HG03439 (cell line): ENCODE results near the gene ZSWIM3.
"Not testable (repeated sequence)": the region's sequence is repeated elsewhere in the genome, so short reads cannot be mapped to it uniquely, and the experiment has no call there.

ENCODE experiments used
- ATAC-seq: cut with Tn5 transposase; IDR thresholded peaks from one replicate; pipeline ENCODE4 v1.9.1; 2021; ENCODE audit warnings: mild to moderate bottlenecking, moderate library complexity; ENCODE audit not compliant: unreplicated experiment

The ZSWIM3 gene

GRCh38 chr20:45888681-45889080, 31.3 kb downstream of the ZSWIM3 start:
- no peak for ATAC-seq

- peak; percentile 4 for ATAC-seq
Measured at GRCh38 chr20:45890077-45890984, 32.9 kb downstream of the ZSWIM3 start.

GRCh38 chr20:45890985-45891983, 33.9 kb downstream of the ZSWIM3 start, which contains the start of the genes CTSA and NEURL2:
Gene CTSA, plus strand, starts transcription at chr20:45891335. Its CDS starts 234 bp downstream, at chr20:45891569.
Gene NEURL2, minus strand, starts transcription at chr20:45891208. Its CDS starts 217 bp downstream, at chr20:45890991.
- ATAC-seq, result peak; percentile 72

- ATAC-seq, result no peak
Measured at GRCh38 chr20:45892049-45892825, 34.8 kb downstream of the ZSWIM3 start.

DNA sequence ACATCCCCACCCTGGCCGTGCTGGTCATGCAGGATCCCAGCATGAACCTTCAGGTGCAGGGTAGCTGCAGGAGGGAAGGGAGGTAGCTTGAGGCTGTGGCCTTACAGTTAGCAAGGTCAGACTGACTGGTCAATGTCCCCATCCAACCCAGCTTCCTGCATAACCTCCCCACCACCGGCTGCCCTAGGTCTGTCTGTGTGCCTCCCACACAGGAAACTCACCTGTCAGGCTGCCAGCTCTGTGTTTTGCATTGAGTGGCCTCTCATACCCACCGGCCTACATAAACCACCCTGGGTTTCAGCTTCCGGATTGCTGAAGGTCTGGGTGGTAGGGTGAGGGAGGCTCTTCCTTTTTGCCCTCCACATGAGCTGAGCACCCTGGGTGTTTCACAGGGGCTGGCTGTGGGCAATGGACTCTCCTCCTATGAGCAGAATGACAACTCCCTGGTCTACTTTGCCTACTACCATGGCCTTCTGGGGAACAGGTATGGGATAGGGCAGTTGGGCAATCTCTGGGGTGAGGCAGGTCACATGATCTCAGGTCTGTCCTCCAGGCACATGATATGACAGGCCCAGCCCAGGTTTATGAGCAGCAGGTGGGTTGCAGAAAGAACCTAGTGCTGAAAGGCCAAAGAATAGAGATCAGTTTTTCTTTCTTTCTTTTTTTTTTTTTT, 35.5 kb downstream of the ZSWIM3 start:
- no peak for ATAC-seq

- no peak for ATAC-seq
Measured at GRCh38 chr20:45893831-45894230, 36.4 kb downstream of the ZSWIM3 start.

- ATAC-seq, result no peak
Measured at GRCh38 chr20:45894797-45895196, 37.4 kb downstream of the ZSWIM3 start.

GRCh38 chr20:45896641-45897161, 39.3 kb downstream of the ZSWIM3 start:
- no peak for ATAC-seq

DNA sequence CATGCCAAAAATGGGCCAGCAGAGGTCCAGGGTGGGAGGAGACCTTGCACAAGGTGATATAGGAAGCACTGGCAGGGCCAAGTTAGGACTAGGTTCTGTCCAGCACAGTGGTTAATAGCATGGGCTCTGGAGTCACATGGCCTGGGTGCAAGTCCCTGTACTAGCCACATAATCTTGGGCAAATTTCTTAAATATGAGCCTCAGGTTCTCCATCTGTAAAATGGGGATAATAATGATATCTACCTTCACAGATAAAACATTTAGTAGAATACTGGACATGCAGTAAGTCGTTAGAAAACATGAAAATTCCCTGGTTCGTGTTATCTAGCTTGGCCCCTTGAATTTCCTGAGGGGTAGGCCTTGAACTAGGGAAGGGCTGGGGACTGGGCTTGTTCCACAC, 39.9 kb downstream of the ZSWIM3 start:
- ATAC-seq, result no peak

GRCh38 chr20:45897692-45898091, 40.3 kb downstream of the ZSWIM3 start:
- no peak for ATAC-seq

- ATAC-seq, result no peak
Measured at GRCh38 chr20:45898285-45898684, 40.9 kb downstream of the ZSWIM3 start.

- no peak for ATAC-seq
Measured at GRCh38 chr20:45899046-45899835, 41.8 kb downstream of the ZSWIM3 start.

- ATAC-seq, result not testable (repeated sequence)
Measured at GRCh38 chr20:45901332-45901731, 43.9 kb downstream of the ZSWIM3 start.

DNA sequence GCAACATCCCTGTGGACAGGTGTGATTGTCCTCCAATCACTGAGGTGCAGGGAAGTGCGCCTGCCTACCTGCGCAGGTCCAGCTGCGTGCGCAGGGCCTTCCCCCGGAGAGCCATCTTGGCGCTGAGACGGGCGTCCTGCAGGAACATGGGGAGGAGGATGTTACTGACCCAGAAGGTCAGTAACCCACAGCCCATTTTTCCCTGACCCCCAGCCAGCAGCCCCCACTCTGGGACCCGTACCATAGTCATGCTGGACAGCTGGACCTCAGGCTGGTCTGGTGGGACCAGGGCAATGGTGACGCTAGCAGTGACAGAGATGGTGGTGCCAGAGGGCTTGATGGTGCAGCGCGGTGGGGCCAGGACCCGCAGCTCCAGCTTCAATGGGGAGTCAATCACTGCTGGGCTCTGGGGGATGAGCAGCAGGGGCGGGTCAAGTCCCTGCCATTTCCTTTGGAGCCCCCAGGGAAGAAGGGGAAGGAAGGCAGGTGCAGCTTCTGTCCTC, 44.8 kb downstream of the ZSWIM3 start:
- no peak for ATAC-seq

DNA sequence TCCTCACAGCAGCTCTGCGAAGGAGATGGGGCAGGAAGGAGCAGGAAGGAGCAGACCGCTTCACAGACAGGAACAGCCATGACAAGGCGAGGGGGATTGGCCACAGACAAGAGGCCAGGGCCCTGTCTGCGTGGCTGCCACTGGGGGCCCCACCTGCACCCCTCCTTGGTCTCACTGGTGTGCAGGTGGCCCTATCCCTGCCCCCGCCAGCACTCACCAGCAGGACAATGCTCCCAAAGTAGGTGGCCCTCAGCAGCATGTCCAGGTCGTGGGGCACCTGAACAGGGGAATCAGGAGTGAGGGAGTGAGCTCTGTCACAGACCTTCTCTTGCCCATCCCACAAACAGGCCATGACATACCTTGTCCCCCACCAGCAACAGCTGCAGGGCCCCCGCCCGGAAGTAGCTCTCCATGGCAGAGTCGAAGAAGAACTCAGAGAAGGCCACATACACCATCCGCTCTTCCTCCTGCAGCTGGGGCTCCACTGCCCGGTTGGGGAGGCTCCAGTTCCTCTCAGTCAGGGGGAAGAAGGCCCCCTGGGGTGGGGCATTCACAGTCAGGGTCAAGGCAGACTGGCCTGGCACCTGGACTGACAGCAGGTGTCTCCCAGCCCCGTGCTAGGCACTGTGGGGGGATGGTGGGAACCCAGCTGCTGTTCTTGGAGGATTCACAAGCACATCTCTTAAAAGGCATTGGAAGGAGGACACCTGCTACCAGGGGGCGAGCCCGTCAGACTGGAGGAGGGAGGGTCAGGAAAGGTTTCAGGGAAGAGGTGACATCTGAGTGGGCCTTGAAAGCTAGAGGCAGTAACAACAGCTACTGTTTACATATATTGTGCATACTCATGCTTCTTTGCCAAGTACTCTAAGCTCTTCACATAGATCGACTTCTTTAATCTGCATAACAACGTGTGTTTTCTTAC, 47.4 kb downstream of the ZSWIM3 start:
- ATAC-seq, result no peak

- ATAC-seq, result no peak
Measured at GRCh38 chr20:45905505-45906079, 48.2 kb downstream of the ZSWIM3 start.

DNA sequence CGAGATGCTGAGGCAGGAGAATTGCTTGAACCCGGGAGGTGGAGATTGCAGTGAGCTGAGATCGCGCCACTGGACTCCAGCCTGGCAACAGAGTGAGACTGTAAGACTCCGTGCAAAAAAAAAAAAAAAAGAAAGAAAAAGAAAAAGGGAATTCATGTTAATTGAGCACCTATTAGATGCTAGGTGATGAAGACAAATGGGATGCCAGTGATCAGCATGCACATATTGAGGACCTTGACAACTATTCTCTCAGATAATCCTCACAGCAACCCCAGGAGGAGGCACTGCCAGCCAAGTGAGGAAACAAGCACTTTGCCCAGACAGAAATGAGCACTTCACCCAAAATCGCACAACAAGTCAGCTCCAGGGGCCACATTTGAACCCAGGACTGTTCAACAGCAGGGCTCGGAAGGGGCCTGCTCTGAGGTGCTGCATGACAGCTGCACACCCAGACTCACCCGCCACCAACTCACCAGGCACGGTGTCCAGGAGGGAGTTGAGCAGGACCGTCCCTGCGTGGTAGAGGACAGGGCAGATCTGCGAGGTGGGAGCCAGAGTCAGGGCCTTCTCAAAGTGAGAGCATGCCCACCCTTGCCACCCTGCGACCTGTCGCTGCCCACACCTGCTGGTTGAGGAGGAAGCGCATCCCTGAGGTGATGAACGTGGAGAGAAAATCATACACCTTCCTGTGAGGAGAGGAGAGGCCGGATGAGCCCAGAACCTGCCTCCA, 50.0 kb downstream of the ZSWIM3 start:
- no peak for ATAC-seq
